ENCODE measurements around the gene LRIG1. TPM values are rescaled to one million over a fixed set of nuclear protein-coding genes. Genes with fewer than 3 reads are reported as not detected.

The LRIG1 gene
- total RNA-seq, 5 donors from 2014 or later (not counting 1 experiment from before 2014, with no cell fraction given): 33.5 to 49.8 (median 41.1) TPM

GRCh38 chr3:66492071-66492470, 8.8 kb downstream of the LRIG1 start:
- H3K27me3 Mint-ChIP-seq: no peaks in the 10 kb centered on the region
- ATAC-seq (replicated peaks in 1 of 4) (no peak), DNase-seq (no peak)
- POLR2A ChIA-PET: no interaction called here
- no CpG with 5 or more reads among the region's 3 CpGs for WGBS (ENCODE audit: insufficient coverage)
- no peaks in the 10 kb centered on the region for H3K36me3 Mint-ChIP-seq
- no peaks in the 10 kb centered on the region for H3K9me3 Mint-ChIP-seq
- H3K27me3 ChIP-seq (replicated peaks in 1 of 2; ENCODE audit: control insufficient read depth in 2 of 2, extremely low read depth in 1 of 2, insufficient read depth in 2 of 2, low read length in 1 of 2): no peaks in the 10 kb centered on the region
- peaks cover 90 to 95% (median 94%) of the 10 kb centered on the region in 3 donors for H3K4me1 Mint-ChIP-seq
- peaks cover 54 to 55% of the 10 kb centered on the region in 2 experiments for H3K4me1 ChIP-seq (ENCODE audit: control insufficient read depth in 1 of 2, extremely low read depth in 1 of 2, insufficient read depth in 2 of 2, low read length in 2 of 2)
- CTCF ChIA-PET: interaction anchor here (0.6 to 2.3 kb wide), 7 partner anchors 11 to 195 kb away, joined by 3 to 6 read pairs (median 4); no protein-coding TSS in a partner anchor
- H3K36me3 ChIP-seq (ENCODE audit: control insufficient read depth in 2 of 2, extremely low read depth in 1 of 2, insufficient read depth in 1 of 2, low read length in 1 of 2): no peaks in the 10 kb centered on the region
- H3K4me3 ChIP-seq (ENCODE audit: control insufficient read depth in 1 of 2, extremely low read depth in 1 of 2, low read length in 1 of 2): no peak overlapping the region
- H3K4me3 Mint-ChIP-seq: peak overlapping the region in 2 of 3 donors; percentile 27 to 37
- peak overlapping the region; percentile 17 for H3K27ac ChIP-seq (ENCODE audit: low read length)
- H3K27ac Mint-ChIP-seq: peak overlapping the region; percentile 57 to 74
- no peaks in the 10 kb centered on the region for H3K9me3 ChIP-seq

DNA sequence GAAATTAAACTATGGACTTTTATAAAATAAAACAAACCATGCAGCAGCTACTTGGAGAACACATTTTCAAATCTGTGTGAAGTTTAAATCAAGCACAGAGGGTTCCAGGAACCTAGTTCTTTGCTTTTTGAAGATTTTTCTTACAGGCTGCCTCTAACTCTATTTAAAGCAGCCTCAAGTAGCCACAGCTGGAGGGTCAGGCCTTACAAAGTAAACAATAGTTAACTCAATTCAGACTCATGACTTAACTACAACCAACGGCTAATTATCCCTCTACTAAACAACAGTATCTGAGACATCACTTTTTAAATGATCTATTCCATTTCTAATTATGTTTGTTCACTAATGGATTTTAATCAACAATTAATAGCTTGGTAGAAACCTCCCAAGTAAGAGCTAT, 9.8 kb downstream of the LRIG1 start:
- Histone ChIP-seq H3K27ac (ENCODE audit: low read length) (no peak overlapping the region), H3K36me3 (ENCODE audit: control insufficient read depth in 2 of 2, extremely low read depth in 1 of 2, insufficient read depth in 1 of 2, low read length in 1 of 2) (no peaks in the 10 kb centered on the region), H3K27me3 (replicated peaks in 1 of 2; ENCODE audit: control insufficient read depth in 2 of 2, extremely low read depth in 1 of 2, insufficient read depth in 2 of 2, low read length in 1 of 2) (no peaks in the 10 kb centered on the region), H3K9me3 (no peaks in the 10 kb centered on the region), H3K4me1 (ENCODE audit: control insufficient read depth in 1 of 2, extremely low read depth in 1 of 2, insufficient read depth in 2 of 2, low read length in 2 of 2) (peaks cover 43 to 52% of the 10 kb centered on the region in 2 experiments), H3K4me3 (ENCODE audit: control insufficient read depth in 1 of 2, extremely low read depth in 1 of 2, low read length in 1 of 2) (no peak overlapping the region)
- H3K9me3 Mint-ChIP-seq: no peaks in the 10 kb centered on the region
- no CpG with 5 or more reads among the region's 1 CpG for WGBS (ENCODE audit: insufficient coverage)
- peak overlapping the region in 1 of 3 donors; percentile 56 for H3K4me3 Mint-ChIP-seq
- DNase-seq (no peak), ATAC-seq (replicated peaks in 1 of 4) (no peak)
- no peaks in the 10 kb centered on the region for H3K36me3 Mint-ChIP-seq
- H3K4me1 Mint-ChIP-seq: peaks cover 90 to 95% (median 90%) of the 10 kb centered on the region in 3 donors
- no peaks in the 10 kb centered on the region for H3K27me3 Mint-ChIP-seq
- ChIA-PET POLR2A (interaction anchor here (0.8 kb wide), 2 partner anchors 11 to 18 kb away, joined by 3 to 4 read pairs; no protein-coding TSS in a partner anchor), CTCF (interaction anchor here (0.7 to 2.3 kb wide), 5 partner anchors 15 to 81 kb away, joined by 3 to 6 read pairs (median 3); no protein-coding TSS in a partner anchor)
- H3K27ac Mint-ChIP-seq: peak overlapping the region; percentile 95 to 96

DNA sequence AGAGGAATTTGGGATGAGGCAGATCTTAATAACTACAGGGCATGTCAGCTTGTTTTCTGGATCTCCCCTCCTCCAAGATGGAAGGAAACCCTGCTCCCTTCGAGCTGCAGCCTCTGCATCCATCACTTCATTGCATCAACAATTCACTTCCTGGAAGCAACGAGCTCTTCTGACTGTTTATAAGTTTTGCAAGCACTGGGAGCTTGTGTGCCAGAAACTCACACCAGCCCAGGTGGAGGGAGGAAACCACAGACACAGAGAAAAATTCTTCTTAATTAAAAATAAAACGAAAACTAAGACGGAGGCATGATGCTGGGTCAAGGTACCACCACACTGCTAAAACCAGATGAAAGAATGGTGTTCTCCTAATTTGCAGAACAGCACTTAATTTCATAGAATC, 10.6 kb downstream of the LRIG1 start:
- ATAC-seq (replicated peaks in 1 of 4): peak; percentile 62 to 79 (median 68)
- DNase-seq: peak in 4 of 35 experiments; percentile 5 to 38 (median 14)

DNA sequence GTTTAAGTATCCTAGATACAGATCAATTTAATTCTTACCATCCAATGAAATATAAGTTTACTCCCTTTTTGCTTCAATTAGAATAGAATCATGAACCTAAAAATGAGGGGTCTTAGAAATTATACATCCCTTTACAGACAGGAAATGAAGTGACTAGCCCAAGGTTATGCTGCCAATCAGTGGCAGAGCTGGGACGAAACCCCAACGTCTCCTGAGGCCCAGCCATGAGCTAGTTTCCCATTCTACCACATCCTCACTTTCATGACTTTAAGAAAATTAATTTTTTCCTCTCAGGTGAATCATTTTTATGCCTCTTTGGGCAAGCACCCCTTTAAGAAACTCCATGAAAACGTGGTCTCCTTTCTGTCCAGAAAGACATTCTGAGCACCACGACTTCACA, 11.2 kb downstream of the LRIG1 start:
- CTCF ChIA-PET: interaction anchor here in 1 of 2 donors (2.3 kb wide), 1 partner anchor 21 kb away, joined by 6 read pairs; no protein-coding TSS in a partner anchor
- Histone ChIP-seq H3K4me3 (ENCODE audit: control insufficient read depth in 1 of 2, extremely low read depth in 1 of 2, low read length in 1 of 2) (no peak overlapping the region), H3K27ac (ENCODE audit: low read length) (peak overlapping the region; percentile 41), H3K36me3 (ENCODE audit: control insufficient read depth in 2 of 2, extremely low read depth in 1 of 2, insufficient read depth in 1 of 2, low read length in 1 of 2) (no peaks in the 10 kb centered on the region), H3K9me3 (no peaks in the 10 kb centered on the region), H3K27me3 (replicated peaks in 1 of 2; ENCODE audit: control insufficient read depth in 2 of 2, extremely low read depth in 1 of 2, insufficient read depth in 2 of 2, low read length in 1 of 2) (no peaks in the 10 kb centered on the region), H3K4me1 (ENCODE audit: control insufficient read depth in 1 of 2, extremely low read depth in 1 of 2, insufficient read depth in 2 of 2, low read length in 2 of 2) (peaks cover 29 to 42% of the 10 kb centered on the region in 2 experiments)
- H3K36me3 Mint-ChIP-seq: peaks cover 8% of the 10 kb centered on the region
- peak in 1 of 4 experiments; percentile 29 for ATAC-seq (replicated peaks in 1 of 4)
- H3K9me3 Mint-ChIP-seq: no peaks in the 10 kb centered on the region
- no peaks in the 10 kb centered on the region for H3K27me3 Mint-ChIP-seq
- POLR2A ChIA-PET: interaction anchor here in 1 of 2 donors (0.7 kb wide), 1 partner anchor 191 kb away, joined by 3 read pairs; no protein-coding TSS in a partner anchor
- H3K27ac Mint-ChIP-seq: peak overlapping the region; percentile 95 to 96
- H3K4me3 Mint-ChIP-seq: peak overlapping the region in 2 of 3 donors; percentile 38 to 56
- no peak for DNase-seq
- peaks cover 86 to 91% (median 86%) of the 10 kb centered on the region in 3 donors for H3K4me1 Mint-ChIP-seq
- WGBS (ENCODE audit: insufficient coverage): 20% methylated on average over 2 of the region's 4 CpGs

More for the DNA sequence above, 10.6 kb downstream of the LRIG1 start:
- Histone ChIP-seq H3K36me3 (ENCODE audit: control insufficient read depth in 2 of 2, extremely low read depth in 1 of 2, insufficient read depth in 1 of 2, low read length in 1 of 2) (no peaks in the 10 kb centered on the region), H3K27ac (ENCODE audit: low read length) (peak overlapping the region; percentile 41), H3K9me3 (no peaks in the 10 kb centered on the region), H3K4me1 (ENCODE audit: control insufficient read depth in 1 of 2, extremely low read depth in 1 of 2, insufficient read depth in 2 of 2, low read length in 2 of 2) (peaks cover 35 to 45% of the 10 kb centered on the region in 2 experiments), H3K4me3 (ENCODE audit: control insufficient read depth in 1 of 2, extremely low read depth in 1 of 2, low read length in 1 of 2) (no peak overlapping the region), H3K27me3 (replicated peaks in 1 of 2; ENCODE audit: control insufficient read depth in 2 of 2, extremely low read depth in 1 of 2, insufficient read depth in 2 of 2, low read length in 1 of 2) (no peaks in the 10 kb centered on the region)
- peak overlapping the region; percentile 95 to 96 for H3K27ac Mint-ChIP-seq
- no peaks in the 10 kb centered on the region for H3K27me3 Mint-ChIP-seq
- no CpG with 5 or more reads among the region's 4 CpGs for WGBS (ENCODE audit: insufficient coverage)
- H3K36me3 Mint-ChIP-seq: peaks cover 5% of the 10 kb centered on the region
- POLR2A ChIA-PET: interaction anchor here in 1 of 2 donors (0.6 to 0.8 kb wide), 3 partner anchors 10 to 192 kb away, joined by 3 to 4 read pairs (median 3); no protein-coding TSS in a partner anchor
- H3K4me1 Mint-ChIP-seq: peaks cover 90 to 95% (median 90%) of the 10 kb centered on the region in 3 donors
- H3K4me3 Mint-ChIP-seq: peak overlapping the region; percentile 38 to 58 (median 56)
- no peaks in the 10 kb centered on the region for H3K9me3 Mint-ChIP-seq
- CTCF ChIA-PET: interaction anchor here (1.2 to 2.3 kb wide), 3 partner anchors 16 to 23 kb away, joined by 3 to 6 read pairs (median 3); no protein-coding TSS in a partner anchor

DNA sequence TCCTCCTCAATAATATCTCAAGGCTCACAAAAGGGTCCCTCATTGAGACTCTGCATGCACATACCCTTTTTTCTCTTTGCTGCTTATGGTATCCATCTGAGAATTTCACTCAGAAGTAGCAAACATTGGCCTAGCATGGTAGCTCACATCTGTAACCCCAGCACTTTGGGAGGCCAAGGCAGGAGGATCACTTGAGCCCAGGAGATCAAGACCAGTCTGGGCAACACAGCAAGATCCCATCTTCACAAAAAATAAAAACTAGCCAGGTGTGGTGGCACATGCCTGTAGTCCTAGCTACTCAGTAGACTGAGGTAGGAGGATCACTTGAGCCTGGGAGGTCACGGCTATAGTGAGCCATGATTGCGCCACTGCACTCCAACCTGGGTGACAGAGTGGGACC, 11.7 kb downstream of the LRIG1 start:
- H3K9me3 ChIP-seq: no peaks in the 10 kb centered on the region
- H3K36me3 Mint-ChIP-seq: peaks cover 8% of the 10 kb centered on the region
- H3K4me1 Mint-ChIP-seq: peaks cover 86 to 91% (median 87%) of the 10 kb centered on the region in 3 donors
- no peak for DNase-seq
- no peaks in the 10 kb centered on the region for H3K36me3 ChIP-seq (ENCODE audit: control insufficient read depth in 2 of 2, extremely low read depth in 1 of 2, insufficient read depth in 1 of 2, low read length in 1 of 2)
- H3K27ac Mint-ChIP-seq: peak overlapping the region; percentile 95 to 96
- no peak for ATAC-seq (replicated peaks in 1 of 4)
- H3K4me1 ChIP-seq (ENCODE audit: control insufficient read depth in 1 of 2, extremely low read depth in 1 of 2, insufficient read depth in 2 of 2, low read length in 2 of 2): peaks cover 26 to 40% of the 10 kb centered on the region in 2 experiments
- no peaks in the 10 kb centered on the region for H3K27me3 Mint-ChIP-seq
- peak overlapping the region; percentile 41 for H3K27ac ChIP-seq (ENCODE audit: low read length)
- WGBS (ENCODE audit: insufficient coverage): no CpG with 5 or more reads among the region's 2 CpGs
- H3K27me3 ChIP-seq (replicated peaks in 1 of 2; ENCODE audit: control insufficient read depth in 2 of 2, extremely low read depth in 1 of 2, insufficient read depth in 2 of 2, low read length in 1 of 2): no peaks in the 10 kb centered on the region
- no peaks in the 10 kb centered on the region for H3K9me3 Mint-ChIP-seq
- no peak overlapping the region for H3K4me3 ChIP-seq (ENCODE audit: control insufficient read depth in 1 of 2, extremely low read depth in 1 of 2, low read length in 1 of 2)
- H3K4me3 Mint-ChIP-seq: peak overlapping the region in 2 of 3 donors; percentile 38 to 56
- ChIA-PET CTCF (no interaction called here), POLR2A (no interaction called here)

GRCh38 chr3:66488492-66488891, 12.3 kb downstream of the LRIG1 start:
- peaks cover 26 to 40% of the 10 kb centered on the region in 2 experiments for H3K4me1 ChIP-seq (ENCODE audit: control insufficient read depth in 1 of 2, extremely low read depth in 1 of 2, insufficient read depth in 2 of 2, low read length in 2 of 2)
- peaks cover 8% of the 10 kb centered on the region for H3K36me3 Mint-ChIP-seq
- peak overlapping the region in 1 of 3 donors; percentile 54 for H3K4me3 Mint-ChIP-seq
- no peak overlapping the region for H3K27ac ChIP-seq (ENCODE audit: low read length)
- H3K27me3 Mint-ChIP-seq: no peaks in the 10 kb centered on the region
- no peaks in the 10 kb centered on the region for H3K9me3 Mint-ChIP-seq
- H3K9me3 ChIP-seq: no peaks in the 10 kb centered on the region
- ATAC-seq (replicated peaks in 1 of 4) (peak in 2 of 4 experiments; percentile 48 to 50), DNase-seq (no peak)
- CTCF ChIA-PET: no interaction called here
- H3K27ac Mint-ChIP-seq: peak overlapping the region; percentile 95 to 96
- H3K4me3 ChIP-seq (ENCODE audit: control insufficient read depth in 1 of 2, extremely low read depth in 1 of 2, low read length in 1 of 2): no peak overlapping the region
- no peaks in the 10 kb centered on the region for H3K36me3 ChIP-seq (ENCODE audit: control insufficient read depth in 2 of 2, extremely low read depth in 1 of 2, insufficient read depth in 1 of 2, low read length in 1 of 2)
- POLR2A ChIA-PET: no interaction called here
- no peaks in the 10 kb centered on the region for H3K27me3 ChIP-seq (replicated peaks in 1 of 2; ENCODE audit: control insufficient read depth in 2 of 2, extremely low read depth in 1 of 2, insufficient read depth in 2 of 2, low read length in 1 of 2)
- H3K4me1 Mint-ChIP-seq: peaks cover 86 to 91% (median 88%) of the 10 kb centered on the region in 3 donors
- 52% methylated on average over 2 of the region's 4 CpGs for WGBS (ENCODE audit: insufficient coverage)

Data from T-cell (primary cell).